Measurements from ENCODE around the gene GRM4.

The GRM4 gene

GRCh38 chr6:34143196-34143883 is 2.5 kb downstream of the GRM4 start:
- no peak for TF ChIP-seq CTCF (conservative IDR thresholded peaks at IDR 0.05; ENCODE audit: low read depth)
- ChIA-PET CTCF (interaction anchor here (0.6 to 1.4 kb wide), 3 partner anchors 12 to 380 kb away, joined by 3 to 5 read pairs (median 4); no protein-coding TSS in a partner anchor), POLR2A (ENCODE audit: low non-redundant PET) (no interaction called here)
- no peak for DNase-seq (ENCODE audit: low spot score)
- H3K27ac ChIP-seq, result no peak overlapping the region

- ChIA-PET CTCF (interaction anchor here (0.6 to 1.4 kb wide), 4 partner anchors 13 to 413 kb away, joined by 3 to 5 read pairs (median 4); no protein-coding TSS in a partner anchor), POLR2A (ENCODE audit: low non-redundant PET) (no interaction called here)
- TF ChIP-seq CTCF (conservative IDR thresholded peaks at IDR 0.05; ENCODE audit: low read depth), result no peak
- H3K27ac ChIP-seq, result no peak overlapping the region
- DNase-seq (ENCODE audit: low spot score), result no peak
Measured at GRCh38 chr6:34142061-34142998, 3.6 kb downstream of the GRM4 start.

- H3K27ac ChIP-seq, result no peak overlapping the region
- CTCF ChIA-PET, result no interaction called here
- TF ChIP-seq CTCF (conservative IDR thresholded peaks at IDR 0.05; ENCODE audit: low read depth), result no peak
- DNase-seq (ENCODE audit: low spot score), result no peak
- POLR2A ChIA-PET (ENCODE audit: low non-redundant PET), result no interaction called here
Measured at GRCh38 chr6:34140075-34140474, 5.8 kb downstream of the GRM4 start.

GRCh38 chr6:34138914-34139510 is 6.9 kb downstream of the GRM4 start:
- no peak for DNase-seq (ENCODE audit: low spot score)
- ChIA-PET CTCF (interaction anchor here (0.7 to 1.7 kb wide), 4 partner anchors 8 to 83 kb away, joined by 3 to 5 read pairs (median 4); no protein-coding TSS in a partner anchor), POLR2A (ENCODE audit: low non-redundant PET) (interaction anchor here (0.5 kb wide), 1 partner anchor 123 kb away, joined by 3 read pairs; no protein-coding TSS in a partner anchor)
- no peak overlapping the region for H3K27ac ChIP-seq
- no peak for TF ChIP-seq CTCF (conservative IDR thresholded peaks at IDR 0.05; ENCODE audit: low read depth)

- POLR2A ChIA-PET (ENCODE audit: low non-redundant PET), result interaction anchor here (0.5 kb wide), 1 partner anchor 124 kb away, joined by 3 read pairs; no protein-coding TSS in a partner anchor
- CTCF ChIA-PET, result interaction anchor here (0.6 to 1.7 kb wide), 4 partner anchors 25 to 277 kb away, joined by 3 to 5 read pairs (median 4); no protein-coding TSS in a partner anchor
- no peak for DNase-seq (ENCODE audit: low spot score)
- TF ChIP-seq CTCF (conservative IDR thresholded peaks at IDR 0.05; ENCODE audit: low read depth), result no peak
- H3K27ac ChIP-seq, result no peak overlapping the region
Measured at GRCh38 chr6:34138191-34138590, 7.7 kb downstream of the GRM4 start.

GRCh38 chr6:34135541-34135940 is 10.3 kb downstream of the GRM4 start:
- CTCF ChIA-PET, result interaction anchor here (0.6 to 1.0 kb wide), 3 partner anchors 8 to 28 kb away, joined by 3 to 4 read pairs (median 4); no protein-coding TSS in a partner anchor
- DNase-seq (ENCODE audit: low spot score), result no peak

More at GRCh38 chr6:34135541-34135940, 10.3 kb downstream of the GRM4 start:
- TF ChIP-seq CTCF (conservative IDR thresholded peaks at IDR 0.05; ENCODE audit: low read depth), result no peak
- POLR2A ChIA-PET (ENCODE audit: low non-redundant PET), result no interaction called here
- no peak overlapping the region for H3K27ac ChIP-seq

Data from RWPE1 (cell line).